ENCODE data around the gene GPR45.

The GPR45 gene

DNA sequence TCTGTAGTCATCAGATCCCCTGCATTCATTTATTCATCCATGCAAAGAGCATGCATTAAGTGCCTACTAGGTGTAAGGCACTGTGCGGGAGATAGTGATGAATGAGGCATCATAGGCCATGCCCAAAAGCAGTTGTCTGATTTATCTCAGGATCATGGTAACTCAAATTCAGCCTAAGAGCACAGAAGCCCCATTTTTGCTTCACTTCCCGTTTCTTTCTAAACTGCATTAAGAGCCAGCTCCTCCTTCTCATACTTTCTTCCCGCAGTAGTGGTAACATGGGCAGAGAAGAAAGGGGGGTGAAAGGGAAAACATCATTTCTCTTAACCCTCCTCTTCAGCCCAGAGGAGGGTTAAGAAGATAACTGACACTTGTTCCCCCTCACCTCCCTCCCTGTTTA lies 2.9 kb downstream of the GPR45 start:
- TF ChIP-seq, protein P1, sequence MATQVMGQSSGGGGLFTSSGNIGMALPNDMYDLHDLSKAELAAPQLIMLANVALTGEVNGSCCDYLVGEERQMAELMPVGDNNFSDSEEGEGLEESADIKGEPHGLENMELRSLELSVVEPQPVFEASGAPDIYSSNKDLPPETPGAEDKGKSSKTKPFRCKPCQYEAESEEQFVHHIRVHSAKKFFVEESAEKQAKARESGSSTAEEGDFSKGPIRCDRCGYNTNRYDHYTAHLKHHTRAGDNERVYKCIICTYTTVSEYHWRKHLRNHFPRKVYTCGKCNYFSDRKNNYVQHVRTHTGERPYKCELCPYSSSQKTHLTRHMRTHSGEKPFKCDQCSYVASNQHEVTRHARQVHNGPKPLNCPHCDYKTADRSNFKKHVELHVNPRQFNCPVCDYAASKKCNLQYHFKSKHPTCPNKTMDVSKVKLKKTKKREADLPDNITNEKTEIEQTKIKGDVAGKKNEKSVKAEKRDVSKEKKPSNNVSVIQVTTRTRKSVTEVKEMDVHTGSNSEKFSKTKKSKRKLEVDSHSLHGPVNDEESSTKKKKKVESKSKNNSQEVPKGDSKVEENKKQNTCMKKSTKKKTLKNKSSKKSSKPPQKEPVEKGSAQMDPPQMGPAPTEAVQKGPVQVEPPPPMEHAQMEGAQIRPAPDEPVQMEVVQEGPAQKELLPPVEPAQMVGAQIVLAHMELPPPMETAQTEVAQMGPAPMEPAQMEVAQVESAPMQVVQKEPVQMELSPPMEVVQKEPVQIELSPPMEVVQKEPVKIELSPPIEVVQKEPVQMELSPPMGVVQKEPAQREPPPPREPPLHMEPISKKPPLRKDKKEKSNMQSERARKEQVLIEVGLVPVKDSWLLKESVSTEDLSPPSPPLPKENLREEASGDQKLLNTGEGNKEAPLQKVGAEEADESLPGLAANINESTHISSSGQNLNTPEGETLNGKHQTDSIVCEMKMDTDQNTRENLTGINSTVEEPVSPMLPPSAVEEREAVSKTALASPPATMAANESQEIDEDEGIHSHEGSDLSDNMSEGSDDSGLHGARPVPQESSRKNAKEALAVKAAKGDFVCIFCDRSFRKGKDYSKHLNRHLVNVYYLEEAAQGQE (IDR thresholded peaks at IDR 0.05; ENCODE audit: insufficient read depth in 1 of 2, low read depth in 2 of 2, low read length in 2 of 2): no peak
- TF ChIP-seq SIN3A (IDR thresholded peaks at IDR 0.05; ENCODE audit: borderline replicate concordance, insufficient read depth, low read length) (no peak), POLR2AphosphoS5 (IDR thresholded peaks at IDR 0.05; ENCODE audit: low read depth, low read length) (no peak), FOXP2 (optimal IDR thresholded peaks at IDR 0.05; ENCODE audit: borderline replicate concordance, extremely low read depth, extremely low read length, insufficient read depth) (no peak), TAF1 (IDR thresholded peaks at IDR 0.05; ENCODE audit: borderline replicate concordance, insufficient read depth, low read length) (no peak)

- no peak for TF ChIP-seq SIN3A (IDR thresholded peaks at IDR 0.05; ENCODE audit: borderline replicate concordance, insufficient read depth, low read length)
- no peak for TF ChIP-seq FOXP2 (optimal IDR thresholded peaks at IDR 0.05; ENCODE audit: borderline replicate concordance, extremely low read depth, extremely low read length, insufficient read depth)
- TF ChIP-seq, protein P1 (IDR thresholded peaks at IDR 0.05; ENCODE audit: insufficient read depth in 1 of 2, low read depth in 2 of 2, low read length in 2 of 2): no peak
- TF ChIP-seq TAF1 (IDR thresholded peaks at IDR 0.05; ENCODE audit: borderline replicate concordance, insufficient read depth, low read length): no peak
- TF ChIP-seq POLR2AphosphoS5 (IDR thresholded peaks at IDR 0.05; ENCODE audit: low read depth, low read length): no peak
Measured at GRCh38 chr2:105248316-105249070, 7.0 kb downstream of the GPR45 start.

DNA sequence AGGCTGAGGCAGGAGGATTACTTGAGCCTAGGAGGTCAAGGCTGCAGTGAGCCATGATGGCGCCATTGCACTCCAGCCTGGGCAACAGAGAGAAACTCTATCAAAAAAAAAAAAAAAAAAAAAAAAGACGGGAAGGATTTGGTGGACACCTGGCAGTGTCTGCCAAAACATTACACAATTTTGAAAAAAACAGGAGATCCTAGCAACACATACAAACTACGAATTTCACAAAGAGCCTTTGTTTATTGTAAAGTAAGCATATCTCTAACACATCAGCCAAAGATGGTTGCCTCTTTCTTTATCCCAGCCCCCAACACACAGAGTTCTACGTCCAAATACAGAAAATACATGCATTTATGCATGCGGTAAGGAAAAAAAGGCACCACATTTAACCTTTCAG lies 7.6 kb downstream of the GPR45 start:
- TF ChIP-seq, protein P1 (IDR thresholded peaks at IDR 0.05; ENCODE audit: insufficient read depth in 1 of 2, low read depth in 2 of 2, low read length in 2 of 2): no peak
- no peak for TF ChIP-seq POLR2AphosphoS5 (IDR thresholded peaks at IDR 0.05; ENCODE audit: low read depth, low read length)
- no peak for TF ChIP-seq SIN3A (IDR thresholded peaks at IDR 0.05; ENCODE audit: borderline replicate concordance, insufficient read depth, low read length)
- TF ChIP-seq FOXP2 (optimal IDR thresholded peaks at IDR 0.05; ENCODE audit: borderline replicate concordance, extremely low read depth, extremely low read length, insufficient read depth): no peak
- no peak for TF ChIP-seq TAF1 (IDR thresholded peaks at IDR 0.05; ENCODE audit: borderline replicate concordance, insufficient read depth, low read length)

GRCh38 chr2:105249891-105250290 lies 8.3 kb downstream of the GPR45 start:
- no peak for TF ChIP-seq TAF1 (IDR thresholded peaks at IDR 0.05; ENCODE audit: borderline replicate concordance, insufficient read depth, low read length)
- TF ChIP-seq SIN3A (IDR thresholded peaks at IDR 0.05; ENCODE audit: borderline replicate concordance, insufficient read depth, low read length): no peak
- no peak for TF ChIP-seq FOXP2 (optimal IDR thresholded peaks at IDR 0.05; ENCODE audit: borderline replicate concordance, extremely low read depth, extremely low read length, insufficient read depth)
- TF ChIP-seq, protein P1 (IDR thresholded peaks at IDR 0.05; ENCODE audit: insufficient read depth in 1 of 2, low read depth in 2 of 2, low read length in 2 of 2): no peak
- no peak for TF ChIP-seq POLR2AphosphoS5 (IDR thresholded peaks at IDR 0.05; ENCODE audit: low read depth, low read length)

Measured in PFSK-1 (cell line).